ACC112 (cell line): ENCODE results near the gene CCDC187.
A peak's percentile ranks its signal among the peaks of the same experiment; 100 is the strongest.

Experiments
- H2AFZ ChIP-seq: fragments of 200-600 bp; sonication (generic); one replicate; pipeline ENCODE4 v1.6.0; 2017; ENCODE audit warnings: antibody characterized with exemption, low read length; ENCODE audit not compliant: unreplicated experiment
- H3K27ac ChIP-seq: fragments of 200-600 bp; sonication (generic); 2 replicates; pipeline ENCODE4 v1.5.1; 2014; ENCODE audit warnings: low read depth, mild to moderate bottlenecking, antibody characterized with exemption, low read length, moderate library complexity
- H3K27me3 ChIP-seq: fragments of 200-600 bp; sonication (generic); 2 replicates; pipeline ENCODE4 v1.6.1; 2014; ENCODE audit warnings: mild to moderate bottlenecking, antibody characterized with exemption, low read length, moderate library complexity, mixed read lengths; ENCODE audit not compliant: insufficient read depth
- H3K36me3 ChIP-seq: fragments of 200-600 bp; sonication (generic); 2 replicates; pipeline ENCODE4 v1.6.1; 2016; ENCODE audit warnings: mild to moderate bottlenecking, antibody characterized with exemption, low read length, moderate library complexity, mixed read lengths; ENCODE audit not compliant: insufficient read depth
- H3K4me1 ChIP-seq: fragments of 200-600 bp; sonication (generic); one replicate; pipeline ENCODE4 v1.6.1; 2016; ENCODE audit warnings: low read length, mixed read lengths; ENCODE audit not compliant: insufficient read depth, unreplicated experiment, control insufficient read depth
- H3K4me3 ChIP-seq: fragments of 200-600 bp; sonication (generic); 2 replicates; pipeline ENCODE4 v1.5.1; 2014; ENCODE audit warnings: mild to moderate bottlenecking, low read depth, low read length
- H3K79me2 ChIP-seq: fragments of 200-600 bp; sonication (generic); one replicate; pipeline ENCODE4 v1.6.0; 2016; ENCODE audit warnings: low read length; ENCODE audit not compliant: control insufficient read depth, unreplicated experiment, insufficient read depth

CCDC187 gene

GRCh38 chr9:136248951-136249876 is 54.7 kb downstream of the CCDC187 start:
- Histone ChIP-seq H3K27ac (no peak overlapping the region), H3K4me3 (no peak overlapping the region), H3K4me1 (peaks cover 5% of the 10 kb centered on the region), H3K27me3 (peaks cover 6% of the 10 kb centered on the region; the same call in 1 of the 2 replicates), H3K36me3 (no peaks in the 10 kb centered on the region), H2AFZ (no peak overlapping the region), H3K79me2 (peaks cover 8% of the 10 kb centered on the region)

- Histone ChIP-seq H2AFZ (no peak overlapping the region), H3K36me3 (no peaks in the 10 kb centered on the region), H3K27me3 (peaks cover 6% of the 10 kb centered on the region; the same call in 1 of the 2 replicates), H3K27ac (no peak overlapping the region), H3K4me1 (peaks cover 10% of the 10 kb centered on the region), H3K4me3 (no peak overlapping the region), H3K79me2 (peaks cover 19% of the 10 kb centered on the region)
These were observed 55.8 kb downstream of the CCDC187 start for GRCh38 chr9:136247947-136248637.

GRCh38 chr9:136247551-136247916 is 56.4 kb downstream of the CCDC187 start:
- peaks cover 6% of the 10 kb centered on the region; the same call in 1 of the 2 replicates for H3K27me3 ChIP-seq
- peaks cover 10% of the 10 kb centered on the region for H3K4me1 ChIP-seq
- no peak overlapping the region for H3K4me3 ChIP-seq
- H3K27ac ChIP-seq = no peak overlapping the region
- peaks cover 24% of the 10 kb centered on the region for H3K79me2 ChIP-seq
- no peaks in the 10 kb centered on the region for H3K36me3 ChIP-seq
- H2AFZ ChIP-seq = no peak overlapping the region

GRCh38 chr9:136246849-136247550 is 56.9 kb downstream of the CCDC187 start:
- Histone ChIP-seq H3K79me2 (peaks cover 27% of the 10 kb centered on the region), H3K27me3 (peaks cover 6% of the 10 kb centered on the region; the same call in 1 of the 2 replicates), H3K4me1 (peaks cover 10% of the 10 kb centered on the region)

GRCh38 chr9:136245219-136246150 is 58.4 kb downstream of the CCDC187 start, which contains the start of gene QSOX2:
QSOX2 (minus strand) TSS chr9:136245812; CDS start chr9:136245803, 9 bp downstream.
- H3K4me1 ChIP-seq = peaks cover 10% of the 10 kb centered on the region
- peaks cover 6% of the 10 kb centered on the region; the same call in 1 of the 2 replicates for H3K27me3 ChIP-seq
- H3K4me3 ChIP-seq = peak within 1 kb of the TSS; percentile 87
- peak within 1 kb of the TSS; percentile 98 for H2AFZ ChIP-seq
- H3K27ac ChIP-seq = no peak within 1 kb of the TSS
- peaks cover 41% of the 10 kb centered on the region for H3K79me2 ChIP-seq
- no peaks in the 10 kb centered on the region for H3K36me3 ChIP-seq

More at GRCh38 chr9:136246849-136247550, 56.9 kb downstream of the CCDC187 start:
- Histone ChIP-seq H3K27ac (no peak overlapping the region), H3K36me3 (no peaks in the 10 kb centered on the region), H2AFZ (no peak overlapping the region), H3K4me3 (no peak overlapping the region)

DNA sequence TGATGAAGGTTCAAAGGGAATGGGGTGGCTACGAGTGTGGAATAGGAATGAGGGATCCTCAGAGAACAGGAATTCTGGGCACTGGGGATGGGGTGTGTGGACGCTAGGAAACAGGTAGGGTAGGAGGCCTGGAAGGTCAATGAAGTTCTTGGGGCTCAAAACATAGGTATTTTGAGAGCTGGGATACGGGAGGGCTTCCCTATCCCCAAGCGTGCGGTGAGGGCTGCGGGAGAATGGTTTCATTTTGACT is 59.0 kb downstream of the CCDC187 start:
- H3K36me3 ChIP-seq = no peaks in the 10 kb centered on the region
- peak overlapping the region; percentile 87 for H3K4me3 ChIP-seq
- H3K79me2 ChIP-seq = peaks cover 44% of the 10 kb centered on the region
- peak overlapping the region; percentile 34 for H2AFZ ChIP-seq
- peaks cover 10% of the 10 kb centered on the region for H3K4me1 ChIP-seq
- no peak overlapping the region for H3K27ac ChIP-seq
- H3K27me3 ChIP-seq = peaks cover 6% of the 10 kb centered on the region; the same call in 1 of the 2 replicates

DNA sequence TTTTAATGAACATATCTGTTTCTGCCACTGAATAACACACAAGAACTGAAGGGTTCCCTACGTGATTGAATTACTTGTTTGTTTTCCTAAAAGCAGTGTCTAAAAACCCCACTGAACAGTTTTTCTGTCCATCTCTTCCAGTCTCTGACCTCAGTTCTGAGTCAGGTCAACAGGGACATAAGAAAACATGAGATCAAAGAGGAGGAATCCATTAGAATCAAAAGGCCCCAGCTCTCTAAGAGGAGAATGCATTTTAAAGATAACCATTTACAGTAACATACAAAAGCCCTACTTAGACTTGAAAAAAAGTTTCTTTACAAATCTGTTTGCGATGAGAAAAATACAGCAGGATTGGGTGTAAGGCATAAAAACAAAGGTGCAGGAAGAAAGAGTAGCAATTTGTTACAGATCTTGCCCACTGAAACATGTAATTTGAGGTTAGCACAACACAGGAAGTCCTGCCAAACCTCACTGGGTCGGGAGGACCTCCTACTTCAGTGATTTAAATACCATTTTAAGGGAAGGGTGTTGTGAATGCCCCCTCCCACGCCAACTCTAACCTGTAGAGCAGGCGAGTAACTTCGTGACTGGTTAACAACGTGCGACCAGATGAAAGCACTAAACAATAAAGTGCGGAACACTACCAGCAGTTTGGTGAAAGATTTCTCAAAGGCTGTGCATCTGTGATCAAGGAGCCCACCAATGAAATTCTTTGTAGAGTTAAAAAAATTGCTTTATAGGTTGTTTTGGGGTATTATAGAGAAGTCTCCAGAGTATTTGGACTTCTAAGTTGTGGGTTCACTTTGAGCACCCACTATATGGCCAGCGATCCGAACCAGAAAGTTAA is 59.5 kb downstream of the CCDC187 start:
- Histone ChIP-seq H3K36me3 (no peaks in the 10 kb centered on the region), H3K4me3 (peak overlapping the region; percentile 87), H3K79me2 (peaks cover 44% of the 10 kb centered on the region), H3K27ac (no peak overlapping the region), H2AFZ (peak overlapping the region; percentile 34), H3K27me3 (peaks cover 6% of the 10 kb centered on the region; the same call in 1 of the 2 replicates), H3K4me1 (peaks cover 10% of the 10 kb centered on the region)

GRCh38 chr9:136243631-136244030 is 60.3 kb downstream of the CCDC187 start:
- H2AFZ ChIP-seq = no peak overlapping the region
- peak overlapping the region; percentile 87 for H3K4me3 ChIP-seq
- H3K27ac ChIP-seq = no peak overlapping the region
- H3K27me3 ChIP-seq = peaks cover 6% of the 10 kb centered on the region; the same call in 1 of the 2 replicates
- peaks cover 10% of the 10 kb centered on the region for H3K4me1 ChIP-seq
- no peaks in the 10 kb centered on the region for H3K36me3 ChIP-seq
- H3K79me2 ChIP-seq = peaks cover 44% of the 10 kb centered on the region

GRCh38 chr9:136242918-136243525 is 60.9 kb downstream of the CCDC187 start:
- Histone ChIP-seq H3K4me3 (no peak overlapping the region), H3K27me3 (peaks cover 6% of the 10 kb centered on the region; the same call in 1 of the 2 replicates), H3K79me2 (peaks cover 46% of the 10 kb centered on the region), H3K27ac (no peak overlapping the region), H3K4me1 (peaks cover 10% of the 10 kb centered on the region), H2AFZ (no peak overlapping the region), H3K36me3 (no peaks in the 10 kb centered on the region)
